Ovary (tissue), 9 donors: ENCODE data around the gene WFIKKN1. TPM values are rescaled to one million over a fixed set of nuclear protein-coding genes. Genes with fewer than 3 reads are reported as not detected.

Source experiments
- DNase-seq, 5 donors: peaks; one replicate each; pipeline ENCODE4 v3.0.0-alpha.2; 2019 to 2020
- H3K27ac ChIP-seq, 2 donors: fragments of 200-600 bp; one replicate each; pipeline versions ENCODE4 v1.5.1 to v1.8.0; 2019 to 2022
- H3K27me3 ChIP-seq: fragments of 200-600 bp; one replicate; pipeline ENCODE4 v1.8.0; 2022
- H3K36me3 ChIP-seq: fragments of 200-600 bp; sonication (generic); one replicate; pipeline ENCODE4 v1.5.1; 2019
- H3K4me1 ChIP-seq: one replicate; pipeline ENCODE4 v1.8.1; 2013; ENCODE audit warnings: mild to moderate bottlenecking, moderate library complexity; ENCODE audit not compliant: insufficient read depth
- H3K4me3 ChIP-seq: fragments of 200-600 bp; sonication (generic); one replicate; pipeline ENCODE4 v1.5.1; 2017
- H3K9me3 ChIP-seq, 2 donors: fragments of 200-600 bp in 1 of 2; sonication (generic) in 1 of 2; one replicate each; pipeline versions ENCODE4 v1.5.1 to v1.8.1; 2013 to 2019; ENCODE audit warnings: mild to moderate bottlenecking in 1 of 2, moderate library complexity in 1 of 2
- EP300 ChIP-seq: sonication (generic); formaldehyde crosslinking; IDR thresholded peaks from one replicate; pipeline ENCODE4 v1.6.1; 2017; ENCODE audit warnings: antibody characterized with exemption
- POLR2A ChIP-seq: fragments of 450-650 bp; IDR thresholded peaks from one replicate; pipeline ENCODE4 v1.6.1; 2017; ENCODE audit warnings: antibody characterized with exemption, mild to moderate bottlenecking, moderate library complexity
- WGBS, 3 donors: extraction: QIAGEN DNeasy Blood & Tissue Kit in 1 of 3; methylation state at CpG; one replicate each; pipeline versions ENCODE4 v1.1.5 to v1.1.7; 2013 to 2017; 5-methylcytosine and 5-hydroxymethylcytosine counted together
- intact Hi-C, 4 donors: fragments of 100-400 bp; cut with DNase I; formaldehyde crosslinking; loops; one replicate each; pipeline versions ENCODE4 v1.11.0 to v1.15.1; 2022 to 2023
- polyA plus RNA-seq, 2 donors: library from polyadenylated mRNA; stranded (reverse); fragments of 200-250 nt in 1 of 2; fragments of 350-450 nt in 1 of 2; fragmentation: Illumina TruSeq in 1 of 2; extraction: RNeasy Lipid Tissue Mini Kit (QIAGEN cat#74804) in 1 of 2; gene quantifications; one replicate each; pipeline ENCODE4 v1.2.3, GENCODE V29; 2013 to 2014
- total RNA-seq, 7 donors: library from RNA; depleted of rRNA in 2 of 7; stranded (reverse); fragments of >200 nt in 2 of 7; fragmentation: NEBNext Ultra II Directional in 3 of 7; extraction: Animal tissue kit (Norgen Biotek cat#: 25700) in 3 of 7; gene quantifications; one replicate each; pipeline versions ENCODE4 v1.1.0 to v1.2.4, GENCODE V29; 2016 to 2023
- TF ChIP-seq, protein P1 (sequence below), 3 donors: fragments of 450-650 bp in 2 of 3; fragments of 200-600 bp in 1 of 3; IDR thresholded peaks; one replicate each; pipeline versions ENCODE4 v1.5.1 to v1.8.0; 2016 to 2022; ENCODE audit warnings: antibody characterized with exemption in 3 of 3, mild to moderate bottlenecking in 1 of 3
- donor health status: DM: no; HTN: no; CAD: no; lungs with moderate emphysema.
- donor health status: DM: no; HTN: no; CAD: no.
- donor health status: Bipolar disorder and iron deficiency.
- donor health status: DM: yes; HTN: yes; CAD: no.
- donor health status: DM: no; HTN: no; CAD: no.
- donor health status: DM: yes; HTN: yes; CAD: no.

The WFIKKN1 gene
- total and polyA plus RNA-seq, 9 donors, result 0.10 to 2.6 (median 1.1) TPM

DNA sequence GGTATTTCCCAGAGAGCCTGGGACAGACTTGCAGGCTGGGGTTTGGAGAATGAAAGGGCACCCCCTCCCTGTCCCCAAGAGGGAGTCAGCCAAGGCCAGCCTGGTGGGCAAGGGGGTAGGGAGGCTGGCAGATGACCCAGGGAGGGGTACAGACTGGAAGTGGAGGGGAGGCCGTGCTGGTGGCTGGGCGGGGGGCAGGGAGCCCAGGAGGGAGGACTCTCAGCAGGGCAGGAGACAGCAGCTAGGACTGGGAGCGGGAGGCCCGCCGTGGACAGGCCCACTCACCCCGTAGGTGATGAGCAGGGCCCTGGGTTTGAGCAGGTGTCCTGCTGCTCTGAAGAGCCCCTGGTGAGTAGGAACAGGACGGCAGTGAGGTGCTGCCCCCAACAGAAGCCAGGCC lies 4.2 kb downstream of the WFIKKN1 start:
- Histone ChIP-seq H3K27ac (no peak overlapping the region), H3K4me1 (peaks cover 21% of the 10 kb centered on the region), H3K27me3 (no peaks in the 10 kb centered on the region), H3K4me3 (peak overlapping the region; percentile 88), H3K9me3 (no peaks in the 10 kb centered on the region), H3K36me3 (no peaks in the 10 kb centered on the region)
- TF ChIP-seq POLR2A (no peak), EP300 (no peak)
- TF ChIP-seq, protein P1, sequence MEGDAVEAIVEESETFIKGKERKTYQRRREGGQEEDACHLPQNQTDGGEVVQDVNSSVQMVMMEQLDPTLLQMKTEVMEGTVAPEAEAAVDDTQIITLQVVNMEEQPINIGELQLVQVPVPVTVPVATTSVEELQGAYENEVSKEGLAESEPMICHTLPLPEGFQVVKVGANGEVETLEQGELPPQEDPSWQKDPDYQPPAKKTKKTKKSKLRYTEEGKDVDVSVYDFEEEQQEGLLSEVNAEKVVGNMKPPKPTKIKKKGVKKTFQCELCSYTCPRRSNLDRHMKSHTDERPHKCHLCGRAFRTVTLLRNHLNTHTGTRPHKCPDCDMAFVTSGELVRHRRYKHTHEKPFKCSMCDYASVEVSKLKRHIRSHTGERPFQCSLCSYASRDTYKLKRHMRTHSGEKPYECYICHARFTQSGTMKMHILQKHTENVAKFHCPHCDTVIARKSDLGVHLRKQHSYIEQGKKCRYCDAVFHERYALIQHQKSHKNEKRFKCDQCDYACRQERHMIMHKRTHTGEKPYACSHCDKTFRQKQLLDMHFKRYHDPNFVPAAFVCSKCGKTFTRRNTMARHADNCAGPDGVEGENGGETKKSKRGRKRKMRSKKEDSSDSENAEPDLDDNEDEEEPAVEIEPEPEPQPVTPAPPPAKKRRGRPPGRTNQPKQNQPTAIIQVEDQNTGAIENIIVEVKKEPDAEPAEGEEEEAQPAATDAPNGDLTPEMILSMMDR (IDR thresholded peaks at IDR 0.05), result no peak
- 75 to 82% (median 79%) methylated on average over 7 of the region's 7 CpGs for WGBS, 3 donors
- intact Hi-C loops, result loop anchor here in 1 of 4 donors (5.0 to 10.0 kb wide), 2 partner anchors 43 to 1330 kb away; partner anchors contain the start of genes RAB40C, RNF151 and RPS2
- DNase-seq, result peak in 3 of 5 donors; percentile 27 to 54 (median 47)

DNA sequence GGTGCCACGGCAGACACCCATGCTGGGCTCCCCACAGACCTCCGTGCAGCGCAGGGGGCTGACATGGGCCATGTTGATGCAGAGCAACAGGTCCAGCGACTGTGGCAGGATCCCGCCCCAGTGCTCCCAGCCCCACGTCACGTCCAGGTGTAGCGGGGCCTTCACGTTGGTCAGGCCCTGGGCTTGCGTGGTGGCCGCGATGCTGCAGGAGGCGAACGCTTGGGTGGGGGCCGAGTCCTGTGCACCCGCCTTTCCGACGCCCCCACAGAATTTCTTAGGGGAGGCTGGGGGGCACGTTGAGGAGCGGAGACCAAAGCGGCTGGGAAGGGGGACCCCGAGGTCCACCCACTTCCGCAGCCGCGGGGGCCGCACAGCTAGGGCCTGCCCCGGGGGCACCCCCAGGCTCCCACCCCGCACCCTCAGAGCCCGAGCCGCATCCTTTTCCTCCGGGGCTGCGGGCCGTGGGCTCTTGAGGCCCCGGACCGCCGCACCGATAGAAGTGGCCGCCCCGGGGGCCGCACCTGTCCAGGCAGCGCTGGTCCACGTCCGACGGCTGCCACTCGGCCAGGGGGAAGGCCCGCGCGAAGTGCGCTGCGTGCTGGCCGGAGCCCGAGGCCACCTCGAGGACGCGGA lies 4.9 kb downstream of the WFIKKN1 start:
- Histone ChIP-seq H3K4me1 (peaks cover 14% of the 10 kb centered on the region), H3K4me3 (peak overlapping the region; percentile 88), H3K27me3 (no peaks in the 10 kb centered on the region), H3K27ac (peak overlapping the region in 1 of 2 donors; percentile 96), H3K36me3 (no peaks in the 10 kb centered on the region), H3K9me3 (no peaks in the 10 kb centered on the region)
- TF ChIP-seq, protein P1 (IDR thresholded peaks at IDR 0.05), result no peak
- TF ChIP-seq POLR2A, result no peak
- no peak for TF ChIP-seq EP300
- intact Hi-C loops, result loop anchor here in 1 of 4 donors (5.0 to 10.0 kb wide), 2 partner anchors 43 to 1329 kb away; partner anchors contain the start of genes RAB40C, RNF151 and RPS2
- WGBS, 3 donors, result 2 to 5% (median 2%) methylated on average over 28 to 55 of the region's 55 CpGs
- DNase-seq, result peak in 2 of 5 donors; percentile 34 to 64

DNA sequence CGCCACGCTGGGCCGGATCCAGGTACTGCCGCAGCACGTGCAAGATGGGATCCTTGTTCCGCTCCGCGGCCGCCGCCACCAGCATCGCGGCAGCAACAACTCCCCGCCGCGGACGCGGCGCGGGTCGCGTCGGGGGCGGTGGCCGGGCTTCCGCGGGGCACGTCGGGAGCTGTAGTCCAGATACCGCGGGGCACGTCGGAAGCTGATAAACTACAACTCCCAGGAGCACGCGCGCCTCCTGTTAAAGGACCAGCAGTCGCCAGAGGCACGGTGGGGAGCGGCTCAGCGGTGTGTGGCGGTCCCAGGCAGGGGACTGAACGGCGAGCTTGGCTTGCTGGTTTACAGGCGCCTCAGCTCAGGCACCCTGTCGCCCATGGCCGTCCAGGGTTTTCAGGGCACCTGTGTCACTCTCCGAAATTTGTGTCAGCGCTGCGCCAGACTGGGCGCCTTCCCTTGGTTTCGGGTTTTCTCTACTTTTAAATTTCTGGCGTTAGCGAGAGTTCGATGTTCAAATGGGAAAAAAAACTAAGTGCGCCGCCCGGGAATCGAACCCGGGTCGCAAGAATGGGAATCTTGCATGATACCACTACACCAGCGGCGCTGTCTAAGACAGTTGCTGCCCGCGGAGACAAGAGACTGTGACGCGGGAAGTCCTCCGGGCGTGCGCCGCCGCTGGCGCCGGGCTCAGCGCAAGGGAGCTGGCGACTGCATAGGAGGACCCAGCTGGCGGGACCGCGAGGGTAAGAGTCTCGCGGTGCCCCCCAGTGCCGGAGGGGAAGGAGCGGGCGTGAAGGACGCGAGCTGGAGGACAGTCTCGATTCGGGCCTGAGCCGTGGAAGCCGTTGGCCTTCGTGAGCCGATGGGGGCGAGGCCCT lies 5.7 kb downstream of the WFIKKN1 start, which contains the start of gene METTL26:
Gene METTL26 (minus strand): TSS at position 100 of the 875 bp plus-strand sequence. CDS start 15 bp downstream, at position 85.
- no peaks in the 10 kb centered on the region for H3K27me3 ChIP-seq
- H3K36me3 ChIP-seq, result no peaks in the 10 kb centered on the region
- peak within 1 kb of the TSS; percentile 84 to 96 for H3K27ac ChIP-seq
- peak within 1 kb of the TSS; percentile 88 for H3K4me3 ChIP-seq
- H3K9me3 ChIP-seq, result no peaks in the 10 kb centered on the region
- WGBS, 3 donors, result 0 to 1% (median 0%) methylated on average over 48 to 91 of the region's 91 CpGs
- peaks cover 10% of the 10 kb centered on the region for H3K4me1 ChIP-seq
- intact Hi-C loops, result loop anchor here in 1 of 4 donors (5.0 to 10.0 kb wide), 2 partner anchors 44 to 1328 kb away; partner anchors contain the start of genes RAB40C, RNF151 and RPS2
- TF ChIP-seq, protein P1 (IDR thresholded peaks at IDR 0.05), result peak in 1 of 3 donors; percentile 29
- TF ChIP-seq EP300 (no peak), POLR2A (peak; percentile 66)
- peak; percentile 95 to 96 (median 95) for DNase-seq
